Neural progenitor cell (in vitro differentiated cells): ENCODE results near the gene ZAP70. TPM values are rescaled to one million over a fixed set of nuclear protein-coding genes. Genes with fewer than 3 reads are reported as not detected.

Experiments
- DNase-seq: peaks from one replicate; pipeline ENCODE4 v3.0.0-alpha.2; 2016; ENCODE audit warnings: low spot score
- H2AFZ ChIP-seq: fragments of 200-600 bp; sonication (generic); replicated peaks from 2 replicates; pipeline ENCODE4 v1.6.1; 2016; ENCODE audit warnings: antibody characterized with exemption
- H3F3A ChIP-seq: fragments of 200-600 bp; sonication (generic); 2 replicates; pipeline ENCODE4 v1.6.1; 2016; ENCODE audit warnings: antibody characterized with exemption, low read depth
- H3K27ac ChIP-seq: fragments of 200-600 bp; sonication (generic); 2 replicates; pipeline ENCODE4 v1.5.1; 2016; ENCODE audit warnings: mild to moderate bottlenecking
- H3K27me3 ChIP-seq: fragments of 200-600 bp; sonication (generic); 2 replicates; pipeline ENCODE4 v1.6.1; 2016; ENCODE audit warnings: mild to moderate bottlenecking, moderate library complexity
- H3K36me3 ChIP-seq: fragments of 200-600 bp; sonication (generic); 2 replicates; pipeline ENCODE4 v1.5.1; 2016
- H3K4me1 ChIP-seq: fragments of 200-600 bp; sonication (generic); 2 replicates; pipeline ENCODE4 v1.6.1; 2016; ENCODE audit warnings: mixed run types
- H3K4me2 ChIP-seq: fragments of 200-600 bp; sonication (generic); 2 replicates; pipeline ENCODE4 v1.6.1; 2016
- H3K4me3 ChIP-seq: fragments of 200-600 bp; sonication (generic); 2 replicates; pipeline ENCODE4 v1.5.1; 2016
- H3K79me2 ChIP-seq: fragments of 200-600 bp; sonication (generic); 2 replicates; pipeline ENCODE4 v1.6.1; 2016; ENCODE audit warnings: low read depth
- H3K9ac ChIP-seq: fragments of 200-600 bp; sonication (generic); 2 replicates; pipeline ENCODE4 v1.6.1; 2016
- H3K9me3 ChIP-seq: fragments of 200-600 bp; sonication (generic); 2 replicates; pipeline ENCODE4 v1.5.1; 2016; ENCODE audit warnings: low read depth
- H4K20me1 ChIP-seq: fragments of 200-600 bp; sonication (generic); 2 replicates; pipeline ENCODE4 v1.6.1; 2016; ENCODE audit warnings: low read depth
- H3K27ac Mint-ChIP-seq: 3 replicates; pipeline ENCODE4 v1.8.0; 2021; ENCODE audit warnings: mixed read lengths
- H3K27me3 Mint-ChIP-seq: 2 replicates; pipeline ENCODE4 v1.8.0; 2022; ENCODE audit warnings: low read depth, mild to moderate bottlenecking, inconsistent platforms, moderate library complexity, mixed read lengths; ENCODE audit not compliant: insufficient read depth
- H3K36me3 Mint-ChIP-seq: 3 replicates; pipeline ENCODE4 v1.8.0; 2021; ENCODE audit warnings: mixed read lengths
- H3K4me1 Mint-ChIP-seq: 3 replicates; pipeline ENCODE4 v1.8.0; 2021; ENCODE audit warnings: mixed read lengths
- H3K4me3 Mint-ChIP-seq: 3 replicates; pipeline ENCODE4 v1.8.0; 2021; ENCODE audit warnings: mild to moderate bottlenecking, moderate library complexity, mixed read lengths
- H3K9me3 Mint-ChIP-seq: 3 replicates; pipeline ENCODE4 v1.8.0; 2020; ENCODE audit warnings: mixed read lengths
- CTCF ChIP-seq: fragments of 200-600 bp; sonication (generic); IDR thresholded peaks from 2 replicates; pipeline ENCODE4 v1.5.1; 2017; ENCODE audit warnings: antibody characterized with exemption, mild to moderate bottlenecking
- EZH2 ChIP-seq: fragments of 200-600 bp; sonication (generic); IDR thresholded peaks from 2 replicates; pipeline ENCODE4 v1.6.1; 2017; ENCODE audit warnings: antibody characterized with exemption, mild to moderate bottlenecking, moderate library complexity
- EZH2phosphoT487 ChIP-seq: fragments of 200-600 bp; sonication (generic); IDR thresholded peaks from 2 replicates; pipeline ENCODE4 v1.6.1; 2017; ENCODE audit warnings: antibody characterized with exemption
- total RNA-seq: library from RNA; depleted of rRNA; stranded (reverse); fragments of >200 nt; gene quantifications from 2 replicates; pipeline ENCODE4 v1.2.3, GENCODE V29; 2015; ENCODE audit warnings: low replicate concordance

Gene ZAP70
- total RNA-seq, 1 donor from 2014 or later, result not detected

- Mint-ChIP-seq H3K27ac (no peak overlapping the region), H3K27me3 (peaks cover 4% of the 10 kb centered on the region), H3K9me3 (no peaks in the 10 kb centered on the region), H3K4me1 (peaks cover 6% of the 10 kb centered on the region), H3K36me3 (peaks cover 6% of the 10 kb centered on the region), H3K4me3 (no peak overlapping the region)
- H3F3A ChIP-seq, result no peaks in the 10 kb centered on the region
- H3K9me3 ChIP-seq, result no peaks in the 10 kb centered on the region
- H3K4me1 ChIP-seq, result no peaks in the 10 kb centered on the region
- H3K4me2 ChIP-seq, result no peak overlapping the region
- H3K27ac ChIP-seq, result no peak overlapping the region
- no peaks in the 10 kb centered on the region for H4K20me1 ChIP-seq
- no peaks in the 10 kb centered on the region for H3K27me3 ChIP-seq
- no peak for DNase-seq
- no peak overlapping the region for H3K9ac ChIP-seq
- H3K4me3 ChIP-seq, result no peak overlapping the region
- no peaks in the 10 kb centered on the region for H3K79me2 ChIP-seq
- TF ChIP-seq EZH2phosphoT487 (no peak), EZH2 (no peak), CTCF (no peak)
- H3K36me3 ChIP-seq, result no peaks in the 10 kb centered on the region
- H2AFZ ChIP-seq, result no peak overlapping the region
Measured at GRCh38 chr2:97742381-97742847, 29.0 kb downstream of the ZAP70 start.

- H4K20me1 ChIP-seq, result no peaks in the 10 kb centered on the region
- H3K27ac ChIP-seq, result no peak overlapping the region
- no peaks in the 10 kb centered on the region for H3K9me3 ChIP-seq
- H3K27me3 ChIP-seq, result no peaks in the 10 kb centered on the region
- no peak overlapping the region for H3K9ac ChIP-seq
- no peak overlapping the region for H3K4me3 Mint-ChIP-seq
- TF ChIP-seq EZH2phosphoT487, result no peak
- TF ChIP-seq CTCF, result no peak
- TF ChIP-seq EZH2, result no peak
- H3K4me1 Mint-ChIP-seq, result peaks cover 12% of the 10 kb centered on the region
- H3K27me3 Mint-ChIP-seq, result peaks cover 4% of the 10 kb centered on the region
- H3K4me3 ChIP-seq, result no peak overlapping the region
- H3F3A ChIP-seq, result peaks cover 3% of the 10 kb centered on the region
- no peak for DNase-seq
- peak overlapping the region; percentile 48 for H3K27ac Mint-ChIP-seq
- no peaks in the 10 kb centered on the region for H3K79me2 ChIP-seq
- no peaks in the 10 kb centered on the region for H3K9me3 Mint-ChIP-seq
- H3K36me3 Mint-ChIP-seq, result peaks cover 6% of the 10 kb centered on the region
- no peaks in the 10 kb centered on the region for H3K4me1 ChIP-seq
- no peak overlapping the region for H2AFZ ChIP-seq
- H3K4me2 ChIP-seq, result no peak overlapping the region
- no peaks in the 10 kb centered on the region for H3K36me3 ChIP-seq
Measured at GRCh38 chr2:97743913-97744312, 30.5 kb downstream of the ZAP70 start.

GRCh38 chr2:97745474-97746174 lies 32.2 kb downstream of the ZAP70 start:
- Histone ChIP-seq H3K9ac (no peak overlapping the region), H2AFZ (no peak overlapping the region), H3K79me2 (no peaks in the 10 kb centered on the region), H3K4me3 (no peak overlapping the region), H3K27me3 (no peaks in the 10 kb centered on the region), H4K20me1 (no peaks in the 10 kb centered on the region), H3K4me1 (no peaks in the 10 kb centered on the region), H3K4me2 (no peak overlapping the region), H3K36me3 (no peaks in the 10 kb centered on the region), H3F3A (peaks cover 9% of the 10 kb centered on the region), H3K9me3 (no peaks in the 10 kb centered on the region), H3K27ac (no peak overlapping the region)
- DNase-seq, result no peak
- no peak overlapping the region for H3K4me3 Mint-ChIP-seq
- H3K9me3 Mint-ChIP-seq, result no peaks in the 10 kb centered on the region
- peaks cover 6% of the 10 kb centered on the region for H3K36me3 Mint-ChIP-seq
- peaks cover 2% of the 10 kb centered on the region for H3K27me3 Mint-ChIP-seq
- peaks cover 17% of the 10 kb centered on the region for H3K4me1 Mint-ChIP-seq
- no peak for TF ChIP-seq CTCF
- no peak for TF ChIP-seq EZH2
- no peak for TF ChIP-seq EZH2phosphoT487
- H3K27ac Mint-ChIP-seq, result no peak overlapping the region
